Chondrocyte (in vitro differentiated cells): ENCODE data around the gene ZNF346. TPM values are rescaled to one million over a fixed set of nuclear protein-coding genes. Genes with fewer than 3 reads are reported as not detected.

Source experiments
- DNase-seq: peaks from one replicate; pipeline ENCODE4 v3.0.0; 2021; ENCODE audit warnings: mixed read lengths, low spot score
- H3K27ac Mint-ChIP-seq: one replicate; pipeline ENCODE4 v1.8.0; 2021; ENCODE audit warnings: mild to moderate bottlenecking, moderate library complexity, mixed read lengths; ENCODE audit not compliant: unreplicated experiment
- H3K27me3 Mint-ChIP-seq: 2 replicates; pipeline ENCODE4 v1.8.0; 2021; ENCODE audit warnings: low read depth, mixed read lengths
- H3K36me3 Mint-ChIP-seq: 2 replicates; pipeline ENCODE4 v1.8.0; 2021; ENCODE audit warnings: low read depth, mixed read lengths
- H3K4me1 Mint-ChIP-seq: 2 replicates; pipeline ENCODE4 v1.8.0; 2021; ENCODE audit warnings: low read depth, mild to moderate bottlenecking, mixed read lengths
- H3K4me3 Mint-ChIP-seq: one replicate; pipeline ENCODE4 v1.8.0; 2021; ENCODE audit warnings: mild to moderate bottlenecking, moderate library complexity, mixed read lengths; ENCODE audit not compliant: unreplicated experiment
- H3K9me3 Mint-ChIP-seq: 2 replicates; pipeline ENCODE4 v1.8.0; 2021; ENCODE audit warnings: low read depth, mixed read lengths
- CTCF ChIP-seq: fragments of 200-600 bp; sonication (generic); IDR thresholded peaks from 2 replicates; pipeline ENCODE4 v1.5.0; 2021; ENCODE audit warnings: antibody characterized with exemption, mild to moderate bottlenecking, moderate library complexity
- total RNA-seq: library from RNA; stranded (reverse); gene quantifications from 3 replicates; pipeline ENCODE4 v1.2.1, GENCODE V29; 2021

The ZNF346 gene
- total RNA-seq, 1 donor from 2014 or later = 15.1 TPM

GRCh38 chr5:177027665-177028064 lies 5.2 kb downstream of the ZNF346 start:
- no peak for DNase-seq
- Mint-ChIP-seq H3K36me3 (peaks cover 6% of the 10 kb centered on the region), H3K9me3 (peaks cover 6% of the 10 kb centered on the region), H3K4me1 (peaks cover 18% of the 10 kb centered on the region), H3K27ac (no peak overlapping the region), H3K4me3 (no peak overlapping the region), H3K27me3 (no peaks in the 10 kb centered on the region)
- TF ChIP-seq CTCF = no peak

- no peak for TF ChIP-seq CTCF
These were observed 7.0 kb downstream of the ZNF346 start for GRCh38 chr5:177029498-177029897.

GRCh38 chr5:177035976-177036375 lies 13.5 kb downstream of the ZNF346 start:
- Mint-ChIP-seq H3K27me3 (no peaks in the 10 kb centered on the region), H3K27ac (no peak overlapping the region), H3K9me3 (peaks cover 6% of the 10 kb centered on the region), H3K4me1 (peaks cover 11% of the 10 kb centered on the region), H3K4me3 (peak overlapping the region; percentile 29), H3K36me3 (peaks cover 10% of the 10 kb centered on the region)
- no peak for TF ChIP-seq CTCF
- DNase-seq = no peak

More at GRCh38 chr5:177029498-177029897, 7.0 kb downstream of the ZNF346 start:
- peaks cover 9% of the 10 kb centered on the region for H3K36me3 Mint-ChIP-seq
- no peak overlapping the region for H3K4me3 Mint-ChIP-seq
- H3K27ac Mint-ChIP-seq = no peak overlapping the region
- H3K4me1 Mint-ChIP-seq = peaks cover 10% of the 10 kb centered on the region
- H3K27me3 Mint-ChIP-seq = no peaks in the 10 kb centered on the region
- peaks cover 6% of the 10 kb centered on the region for H3K9me3 Mint-ChIP-seq
- no peak for DNase-seq

GRCh38 chr5:177036443-177036842 lies 13.9 kb downstream of the ZNF346 start:
- H3K9me3 Mint-ChIP-seq = peaks cover 3% of the 10 kb centered on the region
- H3K36me3 Mint-ChIP-seq = peaks cover 10% of the 10 kb centered on the region
- no peak overlapping the region for H3K27ac Mint-ChIP-seq
- H3K4me1 Mint-ChIP-seq = peaks cover 15% of the 10 kb centered on the region
- no peak overlapping the region for H3K4me3 Mint-ChIP-seq
- peak; percentile 29 for DNase-seq
- TF ChIP-seq CTCF = no peak
- H3K27me3 Mint-ChIP-seq = no peaks in the 10 kb centered on the region

GRCh38 chr5:177036921-177037320 lies 14.4 kb downstream of the ZNF346 start:
- no peak for DNase-seq
- H3K9me3 Mint-ChIP-seq = no peaks in the 10 kb centered on the region
- no peak overlapping the region for H3K27ac Mint-ChIP-seq

More at GRCh38 chr5:177036921-177037320, 14.4 kb downstream of the ZNF346 start:
- peaks cover 15% of the 10 kb centered on the region for H3K4me1 Mint-ChIP-seq
- H3K36me3 Mint-ChIP-seq = peaks cover 10% of the 10 kb centered on the region
- H3K27me3 Mint-ChIP-seq = no peaks in the 10 kb centered on the region
- no peak for TF ChIP-seq CTCF
- no peak overlapping the region for H3K4me3 Mint-ChIP-seq
